SK-MEL-5 (cell line): ENCODE data around the gene SULT4A1. TPM values are rescaled to one million over a fixed set of nuclear protein-coding genes. Genes with fewer than 3 reads are reported as not detected.

Experiments used
- DNase-seq: peaks from one replicate; pipeline ENCODE4 v3.0.0-alpha.2; 2016; ENCODE audit warnings: low read depth, low spot score
- in situ Hi-C: cut with HindIII; loops from 2 replicates; pipeline ENCODE4 v1.10.0; 2016; ENCODE audit warnings: low sequenced_read_pairs, high pct_unique_total_duplicates, low pct_unique_long_range_greater_than_20kb
- total RNA-seq: library from RNA; depleted of rRNA; stranded (reverse); fragments of >200 nt; shearing (Covaris generic); gene quantifications from 2 replicates; pipeline ENCODE4 v1.2.3, GENCODE V29; 2014

SULT4A1 gene
- total RNA-seq, 1 experiment from 2014 or later, result 2.0 TPM

GRCh38 chr22:43826142-43827002 lies 35.9 kb downstream of the SULT4A1 start:
- peak; percentile 42 for DNase-seq

GRCh38 chr22:43825651-43826050 lies 36.7 kb downstream of the SULT4A1 start:
- in situ Hi-C loops, result no loop called here
- no peak for DNase-seq

More at GRCh38 chr22:43826142-43827002, 35.9 kb downstream of the SULT4A1 start:
- in situ Hi-C loops, result no loop called here

DNA sequence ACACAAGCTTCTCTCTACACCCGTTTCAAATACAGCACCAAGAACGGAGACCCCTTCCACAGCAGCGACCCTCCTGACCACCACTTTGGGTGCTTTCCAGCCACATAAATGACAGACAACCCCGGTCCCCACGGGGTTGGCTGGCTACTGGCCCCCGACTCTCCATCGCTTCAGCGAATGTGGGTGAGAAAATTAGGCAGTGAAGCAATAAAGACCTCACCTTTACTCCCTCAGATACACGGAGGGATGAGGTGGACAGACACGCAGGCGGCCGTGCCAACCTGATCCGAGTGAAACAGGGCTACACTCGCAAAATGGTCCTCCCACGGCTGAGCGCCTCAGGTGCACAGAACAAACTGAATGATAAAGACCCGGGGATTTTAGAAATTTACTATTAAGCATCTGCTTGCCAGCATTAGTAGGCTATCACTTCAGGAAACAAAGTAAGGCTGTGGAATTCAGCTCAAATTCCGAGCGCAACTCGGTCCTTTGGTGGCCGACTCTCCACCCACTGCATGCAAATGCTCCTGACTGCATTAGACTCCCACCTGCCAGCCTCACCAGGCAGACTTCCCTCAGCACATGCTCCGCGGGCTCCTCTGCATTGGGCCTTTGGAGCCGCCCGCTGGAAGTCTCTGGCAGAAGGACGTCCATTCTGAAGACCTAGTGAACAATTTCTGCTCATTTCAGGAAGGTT lies 37.4 kb downstream of the SULT4A1 start:
- in situ Hi-C loops, result no loop called here
- no peak for DNase-seq

GRCh38 chr22:43823911-43824665 lies 38.2 kb downstream of the SULT4A1 start:
- in situ Hi-C loops, result no loop called here

DNA sequence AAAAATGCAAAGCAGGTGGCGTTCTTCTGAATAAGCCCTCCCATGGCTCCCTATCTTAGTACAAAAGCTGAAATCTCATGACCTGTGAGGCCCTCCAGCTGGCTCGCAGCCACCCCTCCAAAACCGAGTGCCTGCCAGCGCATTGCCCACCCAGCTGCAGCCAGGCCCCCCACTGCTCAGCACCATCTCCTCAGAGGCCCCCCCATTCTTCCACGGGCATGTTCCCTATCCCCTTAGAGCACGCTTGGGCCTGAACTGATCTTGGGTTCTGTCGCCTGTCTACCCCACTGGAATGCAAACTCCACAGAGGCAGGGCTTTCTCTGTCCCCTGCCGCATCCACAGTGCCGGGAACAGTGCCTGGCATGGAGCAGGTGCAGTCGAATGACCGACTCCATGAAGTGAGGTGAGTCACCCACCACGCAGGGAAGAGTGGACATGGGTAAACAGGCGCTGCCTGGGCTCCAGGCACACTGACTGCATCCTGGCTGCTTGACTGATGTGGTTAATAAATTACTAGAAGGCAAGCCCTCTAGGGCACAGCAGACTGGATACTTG lies 38.9 kb downstream of the SULT4A1 start:
- in situ Hi-C loops, result no loop called here
- no peak for DNase-seq

More at GRCh38 chr22:43823911-43824665, 38.2 kb downstream of the SULT4A1 start:
- no peak for DNase-seq

DNA sequence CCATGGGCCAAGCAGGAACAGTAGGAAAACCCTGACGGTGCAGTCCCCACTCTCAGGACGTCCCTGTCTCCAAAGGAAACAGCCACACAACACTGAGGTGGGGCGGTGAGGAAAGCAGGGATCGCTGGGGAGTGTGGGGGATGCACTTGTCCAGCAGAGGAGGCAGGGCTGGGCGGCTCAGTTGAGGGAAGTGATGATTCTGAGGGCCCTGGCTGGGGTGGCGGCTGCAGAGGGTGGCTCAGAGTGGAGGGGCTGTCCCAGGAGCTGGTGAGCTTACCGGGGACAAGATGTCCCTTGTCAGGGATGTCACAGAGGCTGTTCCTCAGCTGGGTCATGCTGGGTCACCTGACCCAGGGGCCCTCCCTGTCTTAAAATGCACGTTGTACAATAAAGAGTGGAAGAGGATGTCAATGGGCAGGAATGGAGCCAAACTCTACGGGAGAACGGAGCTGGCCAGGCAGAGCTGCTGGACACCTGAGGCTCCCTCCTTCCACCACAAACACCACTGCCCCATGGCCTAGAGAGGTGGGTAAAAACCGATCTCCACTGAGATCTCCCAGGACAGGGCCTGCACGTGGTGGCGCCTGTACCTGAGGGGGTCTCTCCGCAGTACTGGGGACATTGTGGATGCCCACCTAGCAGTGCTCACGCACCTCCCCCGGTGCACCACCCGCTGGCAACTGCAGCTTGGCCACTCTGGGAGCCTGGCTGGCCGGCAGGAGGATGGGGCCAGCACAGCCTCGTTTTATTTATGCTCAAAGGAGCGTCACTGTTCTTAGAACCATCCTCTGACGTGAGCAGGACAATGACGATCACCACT lies 40.5 kb downstream of the SULT4A1 start:
- in situ Hi-C loops, result no loop called here

GRCh38 chr22:43820651-43821305 lies 41.5 kb downstream of the SULT4A1 start:
- no peak for DNase-seq
- in situ Hi-C loops, result no loop called here

More for the DNA sequence above, 40.5 kb downstream of the SULT4A1 start:
- no peak for DNase-seq

- DNase-seq, result no peak
- in situ Hi-C loops, result no loop called here
These were observed 42.2 kb downstream of the SULT4A1 start for GRCh38 chr22:43819931-43820640.

DNA sequence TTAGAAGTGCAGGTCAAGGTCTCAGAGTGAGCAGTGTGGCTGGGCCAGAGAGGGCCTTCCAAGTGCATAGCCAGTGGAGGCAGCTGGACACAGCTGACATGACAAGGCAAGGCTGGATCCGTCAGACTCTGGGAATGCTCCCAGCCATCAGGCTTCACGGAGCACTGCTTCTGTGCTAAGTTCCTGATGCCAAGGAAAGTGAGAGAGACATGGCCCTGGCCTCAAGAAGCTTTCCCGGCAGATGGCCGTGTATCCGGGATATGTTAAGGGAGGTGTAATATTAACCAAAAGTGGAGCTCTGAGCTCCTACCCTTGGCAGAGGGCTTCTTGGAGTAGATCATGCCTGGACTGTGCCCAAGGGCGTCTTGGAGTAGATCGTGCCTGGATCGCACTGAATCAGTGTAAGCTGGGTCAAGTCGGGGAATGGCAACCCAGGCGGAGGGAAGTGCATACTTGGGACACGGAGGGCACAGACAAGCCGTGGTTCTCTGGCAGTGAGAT lies 42.8 kb downstream of the SULT4A1 start:
- in situ Hi-C loops, result no loop called here

GRCh38 chr22:43818981-43819380 lies 43.3 kb downstream of the SULT4A1 start:
- no peak for DNase-seq
- in situ Hi-C loops, result no loop called here

More for the DNA sequence above, 42.8 kb downstream of the SULT4A1 start:
- no peak for DNase-seq

- no peak for DNase-seq
- in situ Hi-C loops, result no loop called here
These were observed 44.9 kb downstream of the SULT4A1 start for GRCh38 chr22:43817402-43817801.

GRCh38 chr22:43814264-43814663 lies 48.0 kb downstream of the SULT4A1 start:
- DNase-seq, result no peak
- in situ Hi-C loops, result no loop called here

DNA sequence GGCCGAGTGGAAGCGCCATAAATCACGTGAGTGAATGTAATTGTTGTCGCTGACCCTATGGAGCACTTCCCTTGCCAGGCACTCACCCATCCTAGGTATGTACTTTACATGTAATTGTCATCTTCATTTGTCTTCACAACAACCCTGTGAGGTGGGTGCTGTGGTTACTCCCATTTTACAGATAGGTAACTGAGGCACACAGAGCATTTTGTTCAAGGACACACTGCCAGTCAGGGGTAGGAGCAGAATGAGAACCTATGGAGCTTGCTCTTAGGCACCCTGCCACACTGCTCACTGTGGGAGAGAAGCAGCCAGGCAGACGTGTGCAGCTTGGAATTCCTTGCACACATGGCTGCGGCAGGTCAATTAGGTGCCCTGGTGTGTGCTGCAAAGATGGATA lies 49.4 kb downstream of the SULT4A1 start:
- in situ Hi-C loops, result no loop called here
- no peak for DNase-seq

- in situ Hi-C loops, result no loop called here
- peak; percentile 95 for DNase-seq
These were observed 50.0 kb downstream of the SULT4A1 start, which contains the start of gene EFCAB6 for GRCh38 chr22:43812149-43812842. EFCAB6 (minus strand) TSS chr22:43812305; CDS start chr22:43782318, 29,987 bp downstream.

DNA sequence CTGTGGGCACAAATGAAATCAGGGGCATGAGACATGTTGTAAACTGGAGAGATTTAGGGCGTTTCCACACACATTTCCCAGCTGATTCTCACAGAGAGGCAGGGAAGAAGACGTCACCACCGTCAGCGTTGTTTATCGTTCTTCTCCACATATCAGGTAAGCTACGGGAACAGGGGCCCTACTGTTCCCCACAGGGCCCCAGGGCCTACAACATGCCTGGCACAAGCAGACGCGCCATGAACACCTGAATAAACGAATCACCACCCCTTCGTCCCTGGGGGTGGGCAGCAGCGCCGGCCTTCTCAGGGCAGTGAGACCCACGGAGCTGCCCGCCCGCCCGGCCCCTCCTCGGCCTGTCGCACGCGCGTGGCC lies 50.5 kb downstream of the SULT4A1 start:
- peak; percentile 33 for DNase-seq
- in situ Hi-C loops, result no loop called here
